GM18909 (cell line): ENCODE measurements around the gene RNF175.

Source experiments
- ATAC-seq: cut with Tn5 transposase; IDR thresholded peaks from one replicate; pipeline ENCODE4 v1.9.1; 2021; ENCODE audit warnings: mild to moderate bottlenecking; ENCODE audit not compliant: unreplicated experiment, poor library complexity

Gene RNF175

DNA sequence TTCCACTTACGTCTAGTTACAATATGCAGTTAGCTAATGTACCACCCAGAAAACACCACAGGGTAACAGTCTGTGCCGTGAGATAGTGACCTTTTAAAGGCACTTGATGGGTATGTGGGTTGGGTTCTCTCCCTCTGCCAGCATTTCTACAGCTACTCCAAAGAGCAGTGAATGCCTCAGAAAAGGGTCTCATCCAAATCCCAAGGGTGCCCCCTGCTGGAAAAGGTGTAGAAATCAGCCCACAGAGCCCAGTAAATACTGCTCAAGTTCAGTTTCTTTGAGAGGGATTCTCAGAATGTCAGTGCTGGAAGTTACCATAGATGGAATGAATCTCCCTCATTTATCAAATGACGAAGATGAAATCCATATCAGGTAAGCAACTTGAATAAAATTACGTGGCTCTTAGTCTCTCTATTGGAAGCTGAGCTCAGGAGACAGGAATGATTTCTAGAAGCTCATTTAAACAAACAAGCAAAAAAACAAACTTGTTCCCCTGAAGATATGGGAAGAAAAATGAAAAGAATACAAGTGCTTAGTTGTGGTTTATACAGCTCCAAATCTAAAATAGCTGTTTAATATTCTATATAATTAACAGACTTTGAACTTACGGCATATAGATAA is 9.5 kb downstream of the RNF175 start:
- peak; percentile 90 for ATAC-seq

DNA sequence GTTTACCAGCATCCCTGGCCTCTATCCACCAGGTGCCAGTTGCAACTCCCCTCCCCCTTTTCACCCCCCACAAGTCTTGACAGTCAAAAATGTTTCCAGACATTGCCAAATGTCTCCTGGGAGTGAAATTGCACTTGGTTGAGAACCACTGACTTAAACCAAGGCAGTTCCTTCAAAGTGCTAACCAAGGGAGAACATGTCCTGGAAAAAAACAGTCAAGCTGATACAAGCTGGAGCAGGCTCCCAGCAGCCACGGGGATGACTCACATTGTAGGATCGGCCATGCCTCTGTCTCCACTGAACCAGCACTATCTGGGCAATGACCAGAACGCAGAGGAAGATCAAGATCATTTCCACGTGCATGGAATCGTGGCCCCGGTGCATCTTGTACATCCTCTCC is 11.4 kb downstream of the RNF175 start:
- no peak for ATAC-seq

- ATAC-seq = no peak
These were observed 12.3 kb downstream of the RNF175 start for GRCh38 chr4:153747406-153747955.

DNA sequence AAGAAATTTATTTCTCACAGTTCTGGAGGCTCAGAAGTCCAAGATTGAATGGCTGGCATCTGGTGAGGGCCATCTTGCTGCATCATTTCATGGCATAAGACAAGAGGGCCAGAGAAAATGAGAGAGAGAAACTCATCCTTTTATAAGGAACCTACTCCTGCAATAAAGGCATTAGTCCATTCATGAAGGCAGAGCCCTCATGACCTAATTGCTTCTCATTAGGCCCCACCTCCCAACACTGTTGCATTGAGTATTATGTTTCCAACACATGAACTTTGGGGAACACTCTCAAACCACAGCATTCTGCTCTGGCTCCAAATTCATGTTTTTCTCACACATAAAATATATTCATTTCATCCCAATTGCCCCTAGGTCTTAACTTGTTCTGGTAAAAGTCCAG is 14.2 kb downstream of the RNF175 start:
- ATAC-seq = no peak

- no peak for ATAC-seq
These were observed 18.3 kb downstream of the RNF175 start for GRCh38 chr4:153741541-153741940.

DNA sequence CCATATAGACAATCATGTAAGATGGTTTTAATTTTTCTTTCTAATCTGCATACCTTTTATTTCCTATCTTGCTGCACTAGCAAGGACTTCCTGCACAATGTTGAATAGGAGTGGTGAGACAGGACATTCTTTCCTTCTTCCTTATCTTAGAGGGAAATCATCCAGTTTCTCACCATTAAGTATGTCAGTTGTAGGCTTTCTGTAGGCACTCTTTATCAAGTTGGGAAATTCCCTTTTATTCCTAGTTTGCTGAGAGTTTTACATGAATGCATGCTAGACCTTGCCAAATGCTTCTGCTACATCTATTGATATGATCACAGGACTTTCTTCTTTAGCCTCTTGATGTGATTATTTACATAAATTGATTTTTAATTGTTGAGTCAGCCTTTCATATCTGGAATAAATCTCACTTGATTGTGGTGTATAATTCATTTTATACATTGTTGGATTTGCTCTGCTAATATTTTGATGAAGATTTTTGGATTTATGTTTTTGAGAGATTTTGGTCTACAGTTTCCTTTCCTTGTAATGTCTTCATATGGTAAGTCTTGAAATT is 23.8 kb downstream of the RNF175 start:
- ATAC-seq = no peak

GRCh38 chr4:153733751-153734448 is 25.9 kb downstream of the RNF175 start:
- peak; percentile 66 for ATAC-seq

- no peak for ATAC-seq
These were observed 28.6 kb downstream of the RNF175 start for GRCh38 chr4:153731239-153731638.

GRCh38 chr4:153729895-153730294 is 29.9 kb downstream of the RNF175 start:
- ATAC-seq = no peak

DNA sequence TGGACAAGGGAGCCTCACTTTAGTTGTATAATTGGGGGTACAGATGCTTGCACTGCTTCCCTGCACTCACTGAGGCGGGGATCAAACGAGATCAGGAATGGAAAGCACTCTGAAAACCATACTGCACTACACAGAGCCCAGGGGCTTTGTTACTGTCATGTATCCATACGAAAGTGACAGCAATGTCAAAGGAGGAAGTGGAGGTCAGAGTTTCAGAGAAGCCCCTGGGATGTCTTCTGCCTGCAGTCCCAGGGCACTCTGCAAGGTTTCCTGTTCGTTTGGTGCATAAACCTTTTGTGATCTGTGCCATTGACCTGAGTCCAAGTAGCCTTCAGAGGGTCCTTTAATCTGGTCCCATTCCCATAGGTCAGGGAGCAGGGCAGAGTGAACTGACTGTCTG is 31.2 kb downstream of the RNF175 start:
- ATAC-seq = peak; percentile 73

DNA sequence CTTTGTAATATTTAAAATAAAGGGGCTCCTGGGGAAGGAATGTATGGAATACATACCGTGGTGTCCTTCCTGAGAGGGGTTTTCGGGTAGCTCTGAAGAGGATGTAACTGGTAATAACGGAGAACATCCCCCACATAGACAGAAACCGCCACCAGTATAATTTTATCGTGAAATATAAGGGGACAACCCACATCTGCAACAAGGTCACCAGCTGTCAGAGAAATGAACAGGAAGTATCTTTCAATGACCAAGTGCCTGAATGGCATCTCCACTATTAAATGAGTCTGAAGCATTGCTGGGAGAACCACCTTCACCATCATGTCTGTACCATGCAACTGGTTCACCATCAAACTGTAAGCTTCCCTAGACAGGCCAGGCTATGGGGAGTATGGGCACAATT is 31.7 kb downstream of the RNF175 start:
- ATAC-seq = peak; percentile 47

DNA sequence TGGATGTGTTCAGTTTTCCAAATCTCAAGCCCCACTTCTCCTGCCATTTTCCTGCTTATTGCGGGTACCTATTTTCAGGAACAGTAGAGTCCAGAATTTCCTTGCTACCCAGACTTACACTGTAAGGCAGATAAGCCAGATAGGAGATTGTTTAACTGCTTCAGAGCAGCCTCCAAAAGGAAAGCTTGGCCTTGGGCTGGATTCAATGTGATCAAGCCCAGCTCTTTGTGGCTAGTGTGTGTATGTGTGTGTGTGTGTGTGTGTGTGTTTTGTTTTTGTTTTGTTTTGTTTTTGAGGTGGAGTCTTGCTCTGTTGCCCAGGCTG is 34.0 kb downstream of the RNF175 start:
- ATAC-seq = no peak

GRCh38 chr4:153725136-153725830 is 34.5 kb downstream of the RNF175 start:
- ATAC-seq = no peak

DNA sequence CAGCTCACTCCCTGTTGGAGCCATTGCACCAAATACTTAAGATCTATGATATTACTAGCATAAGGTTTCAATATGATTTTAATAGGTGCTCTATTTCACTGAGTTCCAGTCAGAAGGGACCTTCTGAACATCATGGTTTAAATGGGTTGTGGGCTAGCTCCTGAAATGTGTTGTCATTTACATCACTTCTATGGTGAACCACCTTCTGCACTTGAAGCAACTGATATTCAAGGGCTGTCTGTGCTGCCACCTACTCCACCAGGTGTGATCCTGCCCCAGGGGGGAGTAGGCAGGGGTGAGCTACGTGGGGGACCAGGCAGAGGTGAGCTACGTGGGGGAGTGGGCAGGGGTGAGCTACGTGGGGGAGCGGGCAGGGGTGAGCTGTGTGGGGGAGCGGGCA is 35.2 kb downstream of the RNF175 start:
- ATAC-seq = no peak

- no peak for ATAC-seq
These were observed 37.8 kb downstream of the RNF175 start for GRCh38 chr4:153722036-153722435.

DNA sequence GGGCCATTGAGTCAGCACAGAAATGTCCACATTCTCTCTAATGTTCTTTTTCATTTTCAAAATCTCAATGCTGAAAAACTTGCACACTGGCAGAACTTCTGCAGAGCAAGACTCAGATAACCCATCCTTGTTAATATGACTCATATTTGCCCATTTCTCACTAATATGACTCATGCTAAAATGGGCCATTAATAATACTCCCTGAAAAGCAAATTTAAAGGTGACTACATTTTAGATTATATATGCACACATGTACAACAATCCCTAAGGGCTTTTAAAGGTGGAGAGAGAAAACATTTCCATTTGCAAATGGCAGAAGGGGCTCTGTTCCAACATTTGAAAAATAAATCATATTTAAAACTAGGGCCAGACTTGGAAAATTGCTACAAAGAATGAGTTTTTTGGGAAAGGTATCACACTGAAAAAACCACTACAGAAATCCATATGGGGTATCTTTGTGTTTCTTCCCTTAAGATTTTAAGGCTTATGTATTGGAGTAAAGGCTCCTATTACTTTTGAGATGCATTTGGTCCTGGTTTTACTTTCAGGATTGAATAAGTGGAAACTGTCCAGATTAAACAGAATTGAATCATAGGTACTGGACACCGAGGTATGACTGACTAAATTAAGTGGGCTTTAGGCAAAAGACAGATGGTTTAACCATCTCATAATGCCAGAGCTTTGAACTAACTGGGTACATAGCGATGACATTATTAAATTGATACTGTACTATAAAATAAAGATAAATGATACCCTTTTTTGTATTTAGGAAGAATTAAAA is 45.8 kb downstream of the RNF175 start:
- no peak for ATAC-seq

DNA sequence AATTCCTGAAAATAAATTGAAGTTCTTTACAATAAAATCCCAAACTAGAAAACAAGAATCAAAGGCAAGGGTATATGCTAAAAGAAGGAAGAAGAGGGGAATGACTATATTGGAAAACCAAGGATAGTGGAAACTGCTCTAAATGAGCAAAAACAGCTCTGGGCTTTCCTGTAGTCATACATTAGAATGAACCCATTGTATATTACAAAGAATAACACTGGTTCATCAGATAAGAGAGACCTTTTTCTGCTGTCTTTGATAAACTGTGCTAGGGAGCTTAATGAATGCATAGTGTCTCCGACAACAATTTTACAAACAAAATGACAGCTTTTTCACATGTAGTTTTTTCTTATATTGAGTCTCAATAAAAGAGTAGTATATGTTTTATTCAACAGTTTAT is 49.1 kb downstream of the RNF175 start:
- no peak for ATAC-seq

- peak; percentile 60 for ATAC-seq
These were observed 53.3 kb downstream of the RNF175 start for GRCh38 chr4:153706519-153706918.

DNA sequence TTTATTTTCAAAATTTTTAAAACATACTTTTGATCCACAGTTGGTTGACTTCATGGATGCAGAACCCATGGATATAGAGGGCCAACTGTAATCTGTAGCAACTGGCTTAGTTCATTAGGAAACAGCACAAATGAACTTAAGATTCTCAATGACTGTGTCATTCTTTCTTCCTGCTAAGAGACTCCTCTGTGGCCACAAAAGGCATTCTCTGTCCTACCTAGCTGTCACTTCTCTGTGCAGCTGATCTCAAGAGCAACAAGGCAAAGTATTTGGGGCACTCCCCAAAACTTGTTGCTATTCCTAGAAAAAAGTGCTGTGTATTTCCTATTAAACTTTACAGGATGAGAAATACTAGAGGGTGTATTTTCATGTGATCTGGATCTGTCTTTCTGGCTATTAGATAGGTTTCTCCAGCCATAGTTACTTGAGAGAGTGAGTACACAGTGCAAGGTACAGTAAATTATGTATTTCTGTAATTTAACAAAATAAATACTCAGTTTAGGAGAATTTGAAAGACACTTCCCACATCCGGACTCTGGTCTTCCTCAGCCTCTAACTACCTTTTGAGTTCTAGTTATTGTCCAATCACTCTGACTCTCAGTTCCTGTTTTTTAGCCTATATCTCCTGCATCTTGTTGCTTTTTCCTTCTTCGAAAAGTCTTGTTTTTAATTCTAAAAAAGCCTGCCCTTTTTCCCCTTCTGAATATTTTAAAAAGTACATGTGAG is 53.9 kb downstream of the RNF175 start:
- peak; percentile 91 for ATAC-seq

GRCh38 chr4:153704522-153704921 is 55.3 kb downstream of the RNF175 start:
- no peak for ATAC-seq
